ENCODE measurements around the gene U2AF2. TPM values are rescaled to one million over a fixed set of nuclear protein-coding genes. Genes with fewer than 3 reads are reported as not detected.

Gene U2AF2
- total and polyA plus RNA-seq, 5 donors from 2014 or later = 7.2 to 283 (median 8.8) TPM

- no peak overlapping the region for H3K4me3 Mint-ChIP-seq
- H3K36me3 Mint-ChIP-seq = peaks cover 28% of the 10 kb centered on the region
- Histone ChIP-seq H3K9me3 (ENCODE audit: control insufficient read depth in 2 of 2, low read length in 2 of 2) (no peaks in the 10 kb centered on the region), H3K4me3 (ENCODE audit: low read depth, low read length) (no peak overlapping the region), H3K27ac (ENCODE audit: insufficient read depth, low read length, poor library complexity, severe bottlenecking) (no peak overlapping the region), H3K36me3 (ENCODE audit: control insufficient read depth, insufficient read depth, low read length) (peaks cover 15% of the 10 kb centered on the region), H3K4me1 (ENCODE audit: control insufficient read depth, insufficient read depth, low read length, poor library complexity, severe bottlenecking) (no peaks in the 10 kb centered on the region), H3K27me3 (ENCODE audit: control insufficient read depth, insufficient read depth, low read length) (no peaks in the 10 kb centered on the region)
- H3K27me3 Mint-ChIP-seq = no peaks in the 10 kb centered on the region
- H3K27ac Mint-ChIP-seq = peak overlapping the region in 2 of 3 donors; percentile 21 to 79
- peaks cover 0 to 2% (median 0%) of the 10 kb centered on the region in 7 donors for H3K9me3 Mint-ChIP-seq
- DNase-seq (no peak), ATAC-seq (ENCODE audit: low read depth in 2 of 2) (no peak)
- peaks cover 6 to 56% (median 28%) of the 10 kb centered on the region in 4 donors for H3K4me1 Mint-ChIP-seq
Observed at GRCh38 chr19:55611983-55612645, 42.7 kb upstream of the U2AF2 start.

GRCh38 chr19:55613396-55613795 lies 41.4 kb upstream of the U2AF2 start:
- no peaks in the 10 kb centered on the region for H3K27me3 ChIP-seq (ENCODE audit: control insufficient read depth, insufficient read depth, low read length)
- Mint-ChIP-seq H3K4me1 (peaks cover 0 to 46% (median 24%) of the 10 kb centered on the region in 4 donors), H3K36me3 (peaks cover 29% of the 10 kb centered on the region), H3K9me3 (peaks cover 0 to 2% (median 0%) of the 10 kb centered on the region in 7 donors), H3K4me3 (no peak overlapping the region), H3K27ac (no peak overlapping the region), H3K27me3 (no peaks in the 10 kb centered on the region)
- no peak for DNase-seq
- H3K36me3 ChIP-seq (ENCODE audit: control insufficient read depth, insufficient read depth, low read length) = peaks cover 12% of the 10 kb centered on the region
- no peaks in the 10 kb centered on the region for H3K9me3 ChIP-seq (ENCODE audit: control insufficient read depth in 2 of 2, low read length in 2 of 2)
- no peak for ATAC-seq (ENCODE audit: low read depth in 2 of 2)
- no peaks in the 10 kb centered on the region for H3K4me1 ChIP-seq (ENCODE audit: control insufficient read depth, insufficient read depth, low read length, poor library complexity, severe bottlenecking)
- H3K27ac ChIP-seq (ENCODE audit: insufficient read depth, low read length, poor library complexity, severe bottlenecking) = no peak overlapping the region
- no peak overlapping the region for H3K4me3 ChIP-seq (ENCODE audit: low read depth, low read length)

GRCh38 chr19:55613930-55614710 lies 40.7 kb upstream of the U2AF2 start:
- Mint-ChIP-seq H3K27me3 (no peaks in the 10 kb centered on the region), H3K36me3 (peaks cover 26% of the 10 kb centered on the region), H3K27ac (no peak overlapping the region), H3K4me3 (no peak overlapping the region), H3K9me3 (peaks cover 0 to 2% (median 0%) of the 10 kb centered on the region in 7 donors), H3K4me1 (peaks cover 0 to 40% (median 22%) of the 10 kb centered on the region in 4 donors)
- no peak overlapping the region for H3K27ac ChIP-seq (ENCODE audit: insufficient read depth, low read length, poor library complexity, severe bottlenecking)
- H3K27me3 ChIP-seq (ENCODE audit: control insufficient read depth, insufficient read depth, low read length) = no peaks in the 10 kb centered on the region
- DNase-seq (no peak), ATAC-seq (ENCODE audit: low read depth in 2 of 2) (no peak)
- H3K4me3 ChIP-seq (ENCODE audit: low read depth, low read length) = no peak overlapping the region
- H3K9me3 ChIP-seq (ENCODE audit: control insufficient read depth in 2 of 2, low read length in 2 of 2) = no peaks in the 10 kb centered on the region
- H3K4me1 ChIP-seq (ENCODE audit: control insufficient read depth, insufficient read depth, low read length, poor library complexity, severe bottlenecking) = no peaks in the 10 kb centered on the region
- peaks cover 12% of the 10 kb centered on the region for H3K36me3 ChIP-seq (ENCODE audit: control insufficient read depth, insufficient read depth, low read length)

GRCh38 chr19:55614711-55615542 lies 39.9 kb upstream of the U2AF2 start:
- no peak overlapping the region for H3K27ac Mint-ChIP-seq
- DNase-seq (no peak), ATAC-seq (ENCODE audit: low read depth in 2 of 2) (no peak)
- peaks cover 0 to 2% (median 0%) of the 10 kb centered on the region in 7 donors for H3K9me3 Mint-ChIP-seq
- H3K4me3 ChIP-seq (ENCODE audit: low read depth, low read length) = no peak overlapping the region
- H3K4me1 Mint-ChIP-seq = peaks cover 0 to 38% (median 19%) of the 10 kb centered on the region in 4 donors
- H3K36me3 Mint-ChIP-seq = peaks cover 18% of the 10 kb centered on the region
- H3K9me3 ChIP-seq (ENCODE audit: control insufficient read depth in 2 of 2, low read length in 2 of 2) = no peaks in the 10 kb centered on the region
- no peaks in the 10 kb centered on the region for H3K27me3 ChIP-seq (ENCODE audit: control insufficient read depth, insufficient read depth, low read length)
- H3K27me3 Mint-ChIP-seq = no peaks in the 10 kb centered on the region
- peaks cover 4% of the 10 kb centered on the region for H3K36me3 ChIP-seq (ENCODE audit: control insufficient read depth, insufficient read depth, low read length)
- no peak overlapping the region for H3K4me3 Mint-ChIP-seq
- no peak overlapping the region for H3K27ac ChIP-seq (ENCODE audit: insufficient read depth, low read length, poor library complexity, severe bottlenecking)
- no peaks in the 10 kb centered on the region for H3K4me1 ChIP-seq (ENCODE audit: control insufficient read depth, insufficient read depth, low read length, poor library complexity, severe bottlenecking)

DNA sequence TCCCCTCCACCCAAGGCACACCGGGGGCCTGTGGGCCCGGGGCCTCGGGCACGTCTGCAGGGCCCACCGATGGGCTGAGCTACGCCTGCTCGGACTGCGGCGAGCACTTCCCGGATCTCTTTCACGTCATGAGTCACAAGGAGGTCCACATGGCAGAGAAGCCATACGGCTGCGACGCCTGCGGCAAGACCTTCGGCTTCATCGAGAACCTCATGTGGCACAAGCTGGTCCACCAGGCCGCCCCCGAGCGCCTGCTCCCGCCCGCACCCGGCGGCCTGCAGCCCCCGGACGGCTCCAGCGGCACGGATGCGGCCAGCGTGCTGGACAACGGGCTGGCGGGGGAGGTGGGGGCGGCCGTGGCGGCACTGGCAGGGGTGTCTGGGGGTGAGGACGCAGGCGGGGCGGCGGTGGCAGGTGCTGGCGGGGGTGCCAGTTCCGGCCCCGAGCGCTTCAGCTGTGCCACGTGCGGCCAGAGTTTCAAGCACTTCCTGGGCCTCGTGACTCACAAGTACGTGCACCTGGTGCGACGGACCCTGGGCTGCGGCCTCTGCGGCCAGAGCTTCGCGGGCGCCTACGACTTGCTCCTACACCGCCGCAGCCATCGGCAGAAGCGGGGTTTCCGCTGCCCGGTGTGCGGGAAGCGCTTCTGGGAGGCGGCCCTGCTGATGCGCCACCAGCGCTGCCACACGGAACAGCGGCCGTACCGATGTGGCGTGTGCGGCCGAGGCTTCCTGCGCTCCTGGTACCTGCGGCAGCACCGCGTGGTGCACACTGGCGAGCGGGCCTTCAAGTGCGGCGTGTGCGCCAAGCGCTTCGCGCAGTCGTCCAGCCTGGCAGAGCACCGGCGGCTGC lies 39.1 kb upstream of the U2AF2 start:
- ATAC-seq (ENCODE audit: low read depth in 2 of 2) (no peak), DNase-seq (no peak)
- peaks cover 0 to 2% (median 0%) of the 10 kb centered on the region in 7 donors for H3K9me3 Mint-ChIP-seq
- Histone ChIP-seq H3K27me3 (ENCODE audit: control insufficient read depth, insufficient read depth, low read length) (no peaks in the 10 kb centered on the region), H3K9me3 (ENCODE audit: control insufficient read depth in 2 of 2, low read length in 2 of 2) (no peaks in the 10 kb centered on the region), H3K4me3 (ENCODE audit: low read depth, low read length) (no peak overlapping the region), H3K4me1 (ENCODE audit: control insufficient read depth, insufficient read depth, low read length, poor library complexity, severe bottlenecking) (no peaks in the 10 kb centered on the region), H3K36me3 (ENCODE audit: control insufficient read depth, insufficient read depth, low read length) (no peaks in the 10 kb centered on the region), H3K27ac (ENCODE audit: insufficient read depth, low read length, poor library complexity, severe bottlenecking) (no peak overlapping the region)
- no peak overlapping the region for H3K4me3 Mint-ChIP-seq
- H3K4me1 Mint-ChIP-seq = peaks cover 0 to 38% (median 17%) of the 10 kb centered on the region in 4 donors
- H3K36me3 Mint-ChIP-seq = peaks cover 18% of the 10 kb centered on the region
- H3K27ac Mint-ChIP-seq = no peak overlapping the region
- no peaks in the 10 kb centered on the region for H3K27me3 Mint-ChIP-seq

DNA sequence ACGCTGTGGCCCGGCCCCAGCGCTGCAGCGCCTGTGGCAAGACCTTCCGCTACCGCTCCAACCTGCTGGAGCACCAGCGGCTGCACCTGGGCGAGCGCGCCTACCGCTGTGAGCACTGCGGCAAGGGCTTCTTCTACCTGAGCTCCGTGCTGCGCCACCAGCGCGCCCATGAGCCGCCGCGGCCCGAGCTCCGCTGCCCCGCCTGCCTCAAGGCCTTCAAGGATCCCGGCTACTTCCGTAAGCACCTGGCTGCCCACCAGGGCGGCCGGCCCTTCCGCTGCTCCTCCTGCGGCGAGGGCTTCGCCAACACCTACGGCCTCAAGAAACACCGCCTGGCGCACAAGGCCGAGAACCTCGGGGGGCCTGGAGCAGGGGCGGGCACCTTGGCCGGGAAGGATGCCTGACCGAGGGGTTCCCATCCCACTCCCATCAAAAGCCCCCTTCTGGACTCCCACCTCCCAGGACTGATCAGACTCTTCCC lies 38.4 kb upstream of the U2AF2 start:
- no peaks in the 10 kb centered on the region for H3K36me3 ChIP-seq (ENCODE audit: control insufficient read depth, insufficient read depth, low read length)
- no peak for ATAC-seq (ENCODE audit: low read depth in 2 of 2)
- Mint-ChIP-seq H3K4me1 (peaks cover 0 to 36% (median 14%) of the 10 kb centered on the region in 4 donors), H3K36me3 (peaks cover 15% of the 10 kb centered on the region), H3K9me3 (peaks cover 0 to 2% (median 0%) of the 10 kb centered on the region in 7 donors), H3K4me3 (no peak overlapping the region), H3K27ac (no peak overlapping the region), H3K27me3 (no peaks in the 10 kb centered on the region)
- no peaks in the 10 kb centered on the region for H3K9me3 ChIP-seq (ENCODE audit: control insufficient read depth in 2 of 2, low read length in 2 of 2)
- no peaks in the 10 kb centered on the region for H3K4me1 ChIP-seq (ENCODE audit: control insufficient read depth, insufficient read depth, low read length, poor library complexity, severe bottlenecking)
- DNase-seq = no peak
- no peaks in the 10 kb centered on the region for H3K27me3 ChIP-seq (ENCODE audit: control insufficient read depth, insufficient read depth, low read length)
- H3K27ac ChIP-seq (ENCODE audit: insufficient read depth, low read length, poor library complexity, severe bottlenecking) = no peak overlapping the region
- H3K4me3 ChIP-seq (ENCODE audit: low read depth, low read length) = no peak overlapping the region

DNA sequence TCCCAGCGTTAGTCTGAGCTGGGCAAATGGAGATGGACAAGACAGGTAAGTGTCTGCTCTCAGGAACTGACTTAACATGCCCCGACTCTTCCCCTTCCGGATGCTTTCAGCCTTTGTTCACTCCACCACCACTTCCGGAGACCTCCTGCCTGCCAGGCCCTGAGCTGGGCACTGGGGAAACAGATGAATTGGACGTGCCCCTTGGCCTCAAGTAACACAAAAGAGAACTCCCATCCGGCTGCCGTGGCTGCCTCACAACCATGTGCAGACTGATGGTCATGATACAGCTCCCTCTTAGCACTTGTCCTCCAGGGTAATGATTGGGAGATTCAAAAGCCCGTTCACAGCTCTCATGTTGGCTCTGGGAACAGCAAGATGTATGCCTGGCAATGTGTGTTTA lies 37.4 kb upstream of the U2AF2 start:
- Mint-ChIP-seq H3K36me3 (peaks cover 15% of the 10 kb centered on the region), H3K27me3 (no peaks in the 10 kb centered on the region), H3K4me1 (peaks cover 0 to 27% (median 7%) of the 10 kb centered on the region in 4 donors), H3K9me3 (peaks cover 0 to 2% (median 0%) of the 10 kb centered on the region in 7 donors), H3K27ac (peak overlapping the region in 2 of 3 donors; percentile 32 to 63), H3K4me3 (no peak overlapping the region)
- no peak for DNase-seq
- Histone ChIP-seq H3K4me3 (ENCODE audit: low read depth, low read length) (no peak overlapping the region), H3K27ac (ENCODE audit: insufficient read depth, low read length, poor library complexity, severe bottlenecking) (no peak overlapping the region), H3K36me3 (ENCODE audit: control insufficient read depth, insufficient read depth, low read length) (no peaks in the 10 kb centered on the region), H3K9me3 (ENCODE audit: control insufficient read depth in 2 of 2, low read length in 2 of 2) (no peaks in the 10 kb centered on the region), H3K4me1 (ENCODE audit: control insufficient read depth, insufficient read depth, low read length, poor library complexity, severe bottlenecking) (no peaks in the 10 kb centered on the region), H3K27me3 (ENCODE audit: control insufficient read depth, insufficient read depth, low read length) (no peaks in the 10 kb centered on the region)
- no peak for ATAC-seq (ENCODE audit: low read depth in 2 of 2)
